Spinal cord (tissue), 10 donors: ENCODE measurements around the gene NACC1. TPM values are rescaled to one million over a fixed set of nuclear protein-coding genes. Genes with fewer than 3 reads are reported as not detected.
A peak's percentile ranks its signal among the peaks of the same experiment; 100 is the strongest.

Source experiments
- DNase-seq, 6 donors: peaks; one replicate each; pipeline versions ENCODE4 v3.0.0 to v3.0.0-alpha.2; 2013 to 2015; ENCODE audit warnings: low spot score in 6 of 6, low read depth in 4 of 6
- H3K27ac ChIP-seq: one replicate; pipeline ENCODE4 v1.5.1; 2013; ENCODE audit warnings: low read depth, low read length, control low read depth
- H3K27me3 ChIP-seq: one replicate; pipeline ENCODE4 v1.6.1; 2013; ENCODE audit warnings: low read length; ENCODE audit not compliant: control insufficient read depth, insufficient read depth
- H3K36me3 ChIP-seq: one replicate; pipeline ENCODE4 v1.6.1; 2013; ENCODE audit warnings: low read length; ENCODE audit not compliant: control insufficient read depth, insufficient read depth
- H3K4me1 ChIP-seq: one replicate; pipeline ENCODE4 v1.6.1; 2013; ENCODE audit warnings: low read length; ENCODE audit not compliant: control insufficient read depth, insufficient read depth
- H3K4me3 ChIP-seq: one replicate; pipeline ENCODE4 v1.5.1; 2013; ENCODE audit warnings: low read depth, low read length, control low read depth
- H3K9me3 ChIP-seq: one replicate; pipeline ENCODE4 v1.6.1; 2013; ENCODE audit warnings: low read length; ENCODE audit not compliant: control insufficient read depth, insufficient read depth
- WGBS: methylation state at CpG from one replicate; pipeline ENCODE4 v1.1.5; 2013; ENCODE audit warnings: missing lambda C conversion rate; ENCODE audit not compliant: insufficient coverage; 5-methylcytosine and 5-hydroxymethylcytosine counted together
- polyA plus RNA-seq, 2 donors: library from polyadenylated mRNA; unstranded; fragments of 120-200 nt; gene quantifications; one replicate each; pipeline ENCODE4 v1.2.1, GENCODE V29; 2013; ENCODE audit not compliant: insufficient read length in 2 of 2
- total RNA-seq, 2 donors: library from RNA; depleted of rRNA in 1 of 2; stranded (reverse); fragments of 120-200 nt in 1 of 2; fragments of >200 nt in 1 of 2; gene quantifications; one replicate each; pipeline versions ENCODE4 v1.2.3 to v1.2.4, GENCODE V29; 2013 to 2014
- donor health status: healthy.

Gene NACC1
- total and polyA plus RNA-seq, 4 donors, result 13.3 to 45.7 (median 34.0) TPM

DNA sequence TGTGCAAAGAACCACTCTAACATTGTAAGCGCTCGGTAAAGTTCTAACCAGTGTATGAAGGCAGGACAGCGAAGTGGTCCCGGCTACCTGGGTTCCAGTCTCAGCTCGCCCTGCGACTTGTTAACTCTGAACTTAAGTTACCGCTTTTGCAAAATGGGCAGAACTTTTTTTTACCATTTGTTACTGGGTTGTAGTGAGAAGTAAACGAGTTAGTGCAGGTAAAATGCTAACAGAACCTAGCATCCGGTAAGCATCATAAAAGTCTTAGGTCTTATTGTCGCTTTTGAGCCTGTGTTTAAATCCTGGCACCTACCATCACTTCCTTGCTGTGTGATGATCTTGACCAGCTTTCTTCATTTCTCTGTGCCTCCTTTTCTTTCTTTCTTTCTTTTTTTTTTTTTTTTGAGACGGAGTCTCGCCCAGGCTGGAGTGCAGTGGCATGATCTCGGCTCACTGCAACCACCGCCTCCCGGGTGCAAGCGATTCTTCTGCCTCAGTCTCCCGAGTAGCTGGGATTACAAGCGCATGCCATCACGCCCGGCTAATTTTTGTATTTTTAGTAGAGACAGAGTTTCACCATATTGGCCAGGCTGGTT lies 790 bp upstream of the NACC1 start:
- Histone ChIP-seq H3K36me3 (peaks cover 47% of the 10 kb centered on the region), H3K4me1 (peaks cover 51% of the 10 kb centered on the region), H3K4me3 (peak overlapping the region; percentile 94), H3K27ac (peak overlapping the region; percentile 61), H3K9me3 (no peaks in the 10 kb centered on the region), H3K27me3 (no peaks in the 10 kb centered on the region)
- 28% methylated on average over 18 of the region's 20 CpGs for WGBS
- DNase-seq, result no peak

DNA sequence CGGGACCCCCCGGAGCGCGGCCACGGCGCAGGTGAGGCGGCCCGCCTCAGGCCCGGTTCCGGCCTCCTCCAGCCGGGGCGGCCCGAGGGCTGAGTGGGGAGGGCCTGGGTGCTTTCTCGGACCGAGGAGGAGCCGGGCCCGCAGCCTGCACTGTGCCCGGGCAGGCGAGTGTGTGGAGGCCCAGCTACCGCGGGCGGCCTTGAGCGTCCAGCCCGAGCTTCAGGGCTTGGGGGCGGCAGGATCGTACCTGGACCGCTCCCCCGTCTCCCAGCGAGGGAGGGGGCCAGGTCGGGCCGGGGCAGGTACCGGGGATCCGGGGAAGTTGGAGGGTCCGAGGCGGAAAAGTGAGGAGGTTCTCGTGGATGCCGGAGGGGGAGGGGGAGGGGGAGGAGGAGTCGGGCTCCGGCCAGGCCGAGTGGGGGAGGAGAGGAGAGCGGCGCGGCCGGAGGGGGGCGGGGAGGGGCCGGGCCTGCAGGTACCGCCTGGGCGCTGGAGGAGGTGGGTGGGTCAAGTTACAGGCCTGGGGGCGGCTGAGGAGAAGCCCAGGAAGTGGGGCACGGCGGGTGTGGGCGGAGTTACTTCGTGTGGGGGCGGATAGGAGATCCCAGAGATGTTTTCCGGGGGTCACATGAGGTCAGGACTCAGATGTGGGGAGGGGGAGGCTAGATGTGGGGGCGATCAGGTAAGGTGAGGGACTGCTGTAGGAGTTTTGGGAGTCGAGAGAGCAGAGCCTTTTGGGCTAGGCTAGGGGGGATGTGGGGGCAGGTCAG lies 545 bp downstream of the NACC1 start:
- peak overlapping the region; percentile 69 for H3K4me3 ChIP-seq
- H3K36me3 ChIP-seq, result peaks cover 48% of the 10 kb centered on the region
- no peak overlapping the region for H3K27ac ChIP-seq
- H3K27me3 ChIP-seq, result no peaks in the 10 kb centered on the region
- 0% methylated on average over 54 of the region's 57 CpGs for WGBS
- peak in 1 of 6 donors; percentile 43 for DNase-seq
- H3K9me3 ChIP-seq, result no peaks in the 10 kb centered on the region
- peaks cover 51% of the 10 kb centered on the region for H3K4me1 ChIP-seq

DNA sequence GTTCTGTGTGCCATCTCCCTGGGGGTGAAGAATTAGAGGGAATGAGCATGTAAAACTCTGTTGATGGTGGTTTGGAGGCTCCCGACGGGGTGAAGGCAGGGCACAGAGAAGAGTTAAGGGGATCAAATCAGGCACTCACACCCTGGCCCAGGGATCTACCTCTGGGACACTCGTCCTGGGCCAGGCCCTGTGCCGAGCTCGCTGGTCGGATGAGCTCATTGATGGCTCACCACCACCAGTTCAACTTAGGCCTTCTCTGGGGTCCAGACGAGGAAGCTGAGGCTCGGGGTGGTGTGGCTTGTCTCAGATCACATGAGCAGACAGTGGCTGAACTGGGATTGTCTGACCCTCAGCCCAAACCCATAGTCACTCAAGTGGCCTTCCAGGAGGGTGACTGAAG lies 1.6 kb downstream of the NACC1 start:
- Histone ChIP-seq H3K27ac (no peak overlapping the region), H3K9me3 (no peaks in the 10 kb centered on the region), H3K4me1 (peaks cover 51% of the 10 kb centered on the region), H3K36me3 (peaks cover 40% of the 10 kb centered on the region), H3K4me3 (peak overlapping the region; percentile 69), H3K27me3 (no peaks in the 10 kb centered on the region)
- no peak for DNase-seq
- WGBS, result 85% methylated on average over 7 of the region's 8 CpGs

- WGBS, result 60% methylated on average over 3 of the region's 9 CpGs
- no peaks in the 10 kb centered on the region for H3K27me3 ChIP-seq
- no peaks in the 10 kb centered on the region for H3K9me3 ChIP-seq
- peaks cover 50% of the 10 kb centered on the region for H3K4me1 ChIP-seq
- H3K36me3 ChIP-seq, result peaks cover 36% of the 10 kb centered on the region
- H3K27ac ChIP-seq, result no peak overlapping the region
- no peak for DNase-seq
- no peak overlapping the region for H3K4me3 ChIP-seq
Measured at GRCh38 chr19:13120031-13120430, 2.0 kb downstream of the NACC1 start.

- no peaks in the 10 kb centered on the region for H3K9me3 ChIP-seq
- peaks cover 42% of the 10 kb centered on the region for H3K4me1 ChIP-seq
- DNase-seq, result no peak
- H3K36me3 ChIP-seq, result peaks cover 32% of the 10 kb centered on the region
- H3K27me3 ChIP-seq, result no peaks in the 10 kb centered on the region
- WGBS, result 63% methylated on average over 9 of the region's 10 CpGs
- no peak overlapping the region for H3K27ac ChIP-seq
- no peak overlapping the region for H3K4me3 ChIP-seq
Measured at GRCh38 chr19:13120817-13121216, 2.8 kb downstream of the NACC1 start.

- H3K27me3 ChIP-seq, result no peaks in the 10 kb centered on the region
- peaks cover 40% of the 10 kb centered on the region for H3K36me3 ChIP-seq
- no peaks in the 10 kb centered on the region for H3K9me3 ChIP-seq
- H3K4me3 ChIP-seq, result no peak overlapping the region
- DNase-seq, result no peak
- WGBS, result 91% methylated on average over 13 of the region's 18 CpGs
- peaks cover 33% of the 10 kb centered on the region for H3K4me1 ChIP-seq
- H3K27ac ChIP-seq, result no peak overlapping the region
Measured at GRCh38 chr19:13121551-13122274, 3.6 kb downstream of the NACC1 start.

- H3K27me3 ChIP-seq, result no peaks in the 10 kb centered on the region
- H3K4me3 ChIP-seq, result no peak overlapping the region
- H3K36me3 ChIP-seq, result peaks cover 42% of the 10 kb centered on the region
- 96% methylated on average over 10 of the region's 13 CpGs for WGBS
- DNase-seq, result no peak
- H3K27ac ChIP-seq, result no peak overlapping the region
- H3K9me3 ChIP-seq, result no peaks in the 10 kb centered on the region
- H3K4me1 ChIP-seq, result peaks cover 27% of the 10 kb centered on the region
Measured at GRCh38 chr19:13122275-13122878, 4.3 kb downstream of the NACC1 start.

GRCh38 chr19:13122980-13123957 lies 5.2 kb downstream of the NACC1 start:
- no peak overlapping the region for H3K27ac ChIP-seq
- H3K4me3 ChIP-seq, result no peak overlapping the region
- DNase-seq, result no peak
- WGBS, result 89% methylated on average over 18 of the region's 20 CpGs
- no peaks in the 10 kb centered on the region for H3K9me3 ChIP-seq
- H3K27me3 ChIP-seq, result no peaks in the 10 kb centered on the region
- peaks cover 42% of the 10 kb centered on the region for H3K36me3 ChIP-seq
- H3K4me1 ChIP-seq, result peaks cover 27% of the 10 kb centered on the region

DNA sequence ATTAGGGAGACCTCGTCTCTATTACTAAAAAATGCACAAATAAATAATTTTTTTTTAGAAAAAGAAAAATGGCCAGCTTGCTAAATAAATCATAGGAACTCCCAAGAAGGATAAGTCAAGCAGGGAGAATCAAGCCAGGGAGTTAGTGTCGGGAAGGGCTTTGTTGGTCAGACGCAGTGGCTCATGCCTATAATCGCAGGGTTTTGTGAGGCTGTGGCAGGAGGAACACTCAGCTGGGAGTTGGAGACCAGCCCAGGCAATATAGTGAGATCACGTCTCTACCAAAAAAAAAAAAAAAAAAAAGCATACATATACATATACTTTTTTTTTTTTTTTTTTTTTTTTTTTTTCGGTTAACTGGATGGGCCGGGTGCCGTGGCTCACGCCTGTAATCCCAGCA lies 9.0 kb downstream of the NACC1 start:
- Histone ChIP-seq H3K4me1 (peaks cover 10% of the 10 kb centered on the region), H3K4me3 (no peak overlapping the region), H3K36me3 (peaks cover 34% of the 10 kb centered on the region), H3K27ac (no peak overlapping the region), H3K27me3 (no peaks in the 10 kb centered on the region), H3K9me3 (no peaks in the 10 kb centered on the region)
- 83% methylated on average over 1 of the region's 9 CpGs for WGBS
- DNase-seq, result no peak
